PC-3 (cell line): ENCODE results near the gene BASP1. TPM values are rescaled to one million over a fixed set of nuclear protein-coding genes. Genes with fewer than 3 reads are reported as not detected.

Experiments
- ATAC-seq: fragments of 200-7000 bp; cut with Tn5 transposase; 2 replicates; pipeline ENCODE4 v1.9.1; 2020; ENCODE audit warnings: mild to moderate bottlenecking, moderate library complexity
- BruUV-seq: library from RNA; stranded (reverse); fragments of 400-500 nt; replicated peaks from 2 replicates; lab custom pipeline; 2021; lab: Mats Ljungman, UMichigan
- CTCF ChIA-PET: fragments of 300-600 bp; sonication (Branson Sonifier 250); formaldehyde crosslinking; loops from one replicate; lab custom pipeline; 2022; ENCODE audit warnings: antibody characterized with exemption; lab: Charles Lee
- POLR2A ChIA-PET: fragments of 300-600 bp; sonication (Branson Sonifier 250); formaldehyde crosslinking; loops from one replicate; lab custom pipeline; 2022; ENCODE audit warnings: antibody characterized with exemption; ENCODE audit not compliant: unreplicated experiment; lab: Charles Lee
- DNase-seq: peaks from one replicate; pipeline ENCODE4 v3.0.0-alpha.2; 2015
- H2AFZ ChIP-seq: fragments of 300-600 bp; sonication (generic); 2 replicates; pipeline ENCODE4 v1.6.0; 2016; ENCODE audit warnings: antibody characterized with exemption, low read length
- H3F3A ChIP-seq: fragments of 300-600 bp; sonication (generic); one replicate; pipeline ENCODE4 v1.6.0; 2017; ENCODE audit warnings: antibody characterized with exemption, low read length, control low read depth, mild to moderate bottlenecking; ENCODE audit not compliant: unreplicated experiment
- H3K27ac ChIP-seq: fragments of 300-600 bp; sonication (generic); 2 replicates; pipeline ENCODE4 v1.5.1; 2016; ENCODE audit warnings: mild to moderate bottlenecking, low read length
- H3K27me3 ChIP-seq: fragments of 300-600 bp; sonication (generic); 2 replicates; pipeline ENCODE4 v1.6.1; 2016; ENCODE audit warnings: low read length, mixed read lengths
- H3K36me3 ChIP-seq: fragments of 300-600 bp; sonication (generic); 2 replicates; pipeline ENCODE4 v1.6.1; 2016; ENCODE audit warnings: low read depth, mixed run types, low read length, mixed read lengths
- H3K4me1 ChIP-seq: fragments of 300-600 bp; sonication (generic); 2 replicates; pipeline ENCODE4 v1.5.1; 2016; ENCODE audit warnings: low read length; ENCODE audit not compliant: insufficient read depth
- H3K4me2 ChIP-seq: fragments of 300-600 bp; sonication (generic); 2 replicates; pipeline ENCODE4 v1.6.0; 2016; ENCODE audit warnings: low read length
- H3K4me3 ChIP-seq: fragments of 300-600 bp; sonication (generic); 2 replicates; pipeline ENCODE4 v1.5.1; 2016; ENCODE audit warnings: mild to moderate bottlenecking, low read length, mixed read lengths
- H3K79me2 ChIP-seq: fragments of 300-600 bp; sonication (generic); 2 replicates; pipeline ENCODE4 v1.6.1; 2017; ENCODE audit warnings: low read length, mixed read lengths
- H3K9ac ChIP-seq: fragments of 300-600 bp; sonication (generic); 2 replicates; pipeline ENCODE4 v1.6.0; 2016; ENCODE audit warnings: mild to moderate bottlenecking, low read length
- H3K9me2 ChIP-seq: fragments of 300-600 bp; sonication (generic); replicated peaks from 2 replicates; pipeline ENCODE4 v1.6.1; 2016; ENCODE audit warnings: mixed run types, low read length, mixed read lengths
- H3K9me3 ChIP-seq: fragments of 300-600 bp; sonication (generic); 2 replicates; pipeline ENCODE4 v1.6.1; 2016; ENCODE audit warnings: low read length, mixed read lengths
- H4K20me1 ChIP-seq: fragments of 300-600 bp; sonication (generic); 2 replicates; pipeline ENCODE4 v1.6.1; 2016; ENCODE audit warnings: low read length, mixed read lengths
- EZH2 ChIP-seq: fragments of 300-600 bp; sonication (generic); IDR thresholded peaks from one replicate; pipeline ENCODE4 v1.6.1; 2017; ENCODE audit warnings: antibody characterized with exemption, mild to moderate bottlenecking, low read length; ENCODE audit not compliant: unreplicated experiment
- EZH2phosphoT487 ChIP-seq: fragments of 300-600 bp; sonication (generic); IDR thresholded peaks from 2 replicates; pipeline ENCODE4 v1.6.1; 2018; ENCODE audit warnings: mild to moderate bottlenecking, antibody characterized with exemption, low read length, borderline replicate concordance
- intact Hi-C: fragments of 100-400 bp; cut with micrococcal nuclease; formaldehyde crosslinking; loops from 2 replicates; pipeline ENCODE4 v1.9.0; 2023
- total RNA-seq: library from RNA; depleted of rRNA; stranded (reverse); fragments of >200 nt; gene quantifications from 2 replicates; pipeline ENCODE4 v1.2.3, GENCODE V29; 2014
- TF ChIP-seq, protein P1 (sequence below): fragments of 300-600 bp; sonication (generic); conservative IDR thresholded peaks from 2 replicates; pipeline ENCODE4 v1.5.1; 2017; ENCODE audit warnings: antibody characterized with exemption, low read depth, mild to moderate bottlenecking, low read length

BASP1 gene
- total RNA-seq, 1 experiment from 2014 or later = 169 TPM

DNA sequence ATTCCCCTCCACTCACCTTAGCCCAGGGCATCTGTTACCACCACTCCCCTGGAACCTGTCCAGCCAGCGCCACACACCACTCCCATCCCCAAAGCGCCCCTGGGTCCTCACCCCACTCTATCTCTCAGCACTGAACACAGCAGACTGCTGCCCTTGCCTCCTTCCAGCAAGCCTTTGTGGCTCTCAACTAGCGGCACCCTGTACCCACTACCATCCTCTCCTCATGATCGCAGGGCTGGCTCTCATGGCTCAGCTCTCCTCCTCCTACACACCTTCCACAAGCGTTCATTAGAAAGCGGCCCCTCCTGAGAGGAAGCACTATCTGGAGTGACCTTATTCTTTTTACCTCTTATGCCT is 13.3 kb upstream of the BASP1 start:
- no peak overlapping the region for H3K4me2 ChIP-seq
- intact Hi-C loops = loop anchor here (5.0 kb wide), 2 partner anchors 652 to 717 kb away; no protein-coding TSS in a partner anchor
- BruUV-seq = no TSS peak
- no peaks in the 10 kb centered on the region for H3K9me3 ChIP-seq
- H3K4me3 ChIP-seq = no peak overlapping the region
- no peaks in the 10 kb centered on the region for H4K20me1 ChIP-seq
- no peak for TF ChIP-seq EZH2phosphoT487
- no peak for TF ChIP-seq EZH2
- TF ChIP-seq, protein P1, sequence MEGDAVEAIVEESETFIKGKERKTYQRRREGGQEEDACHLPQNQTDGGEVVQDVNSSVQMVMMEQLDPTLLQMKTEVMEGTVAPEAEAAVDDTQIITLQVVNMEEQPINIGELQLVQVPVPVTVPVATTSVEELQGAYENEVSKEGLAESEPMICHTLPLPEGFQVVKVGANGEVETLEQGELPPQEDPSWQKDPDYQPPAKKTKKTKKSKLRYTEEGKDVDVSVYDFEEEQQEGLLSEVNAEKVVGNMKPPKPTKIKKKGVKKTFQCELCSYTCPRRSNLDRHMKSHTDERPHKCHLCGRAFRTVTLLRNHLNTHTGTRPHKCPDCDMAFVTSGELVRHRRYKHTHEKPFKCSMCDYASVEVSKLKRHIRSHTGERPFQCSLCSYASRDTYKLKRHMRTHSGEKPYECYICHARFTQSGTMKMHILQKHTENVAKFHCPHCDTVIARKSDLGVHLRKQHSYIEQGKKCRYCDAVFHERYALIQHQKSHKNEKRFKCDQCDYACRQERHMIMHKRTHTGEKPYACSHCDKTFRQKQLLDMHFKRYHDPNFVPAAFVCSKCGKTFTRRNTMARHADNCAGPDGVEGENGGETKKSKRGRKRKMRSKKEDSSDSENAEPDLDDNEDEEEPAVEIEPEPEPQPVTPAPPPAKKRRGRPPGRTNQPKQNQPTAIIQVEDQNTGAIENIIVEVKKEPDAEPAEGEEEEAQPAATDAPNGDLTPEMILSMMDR = no peak
- no peak overlapping the region for H3K27ac ChIP-seq
- no peak for DNase-seq
- H2AFZ ChIP-seq = no peak overlapping the region
- ATAC-seq = no peak
- POLR2A ChIA-PET = no interaction called here
- H3K9me2 ChIP-seq = no peaks in the 10 kb centered on the region
- H3F3A ChIP-seq = no peaks in the 10 kb centered on the region
- CTCF ChIA-PET = no interaction called here
- H3K79me2 ChIP-seq = no peaks in the 10 kb centered on the region
- H3K27me3 ChIP-seq = no peaks in the 10 kb centered on the region
- H3K4me1 ChIP-seq = no peaks in the 10 kb centered on the region
- no peak overlapping the region for H3K9ac ChIP-seq
- no peaks in the 10 kb centered on the region for H3K36me3 ChIP-seq

DNA sequence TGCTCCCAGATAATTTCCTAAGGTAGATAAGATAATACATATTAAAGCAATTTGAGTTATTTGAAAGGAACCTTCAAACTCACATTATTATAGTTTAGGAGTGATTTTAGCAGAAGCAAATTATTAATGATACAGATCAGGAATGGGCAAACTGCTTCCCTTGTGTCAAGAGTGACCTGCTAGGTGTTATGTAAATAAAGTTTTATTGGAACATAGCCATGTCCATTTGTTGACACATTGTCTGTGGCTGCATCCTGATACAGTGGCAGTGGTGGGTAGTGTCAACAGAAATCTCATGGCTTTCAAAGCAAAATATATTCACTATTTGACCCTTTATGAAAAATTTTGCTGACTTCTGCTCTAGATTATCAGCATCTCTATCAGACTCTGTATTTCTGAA is 11.4 kb upstream of the BASP1 start:
- Histone ChIP-seq H3K9me2 (no peaks in the 10 kb centered on the region), H3K4me1 (no peaks in the 10 kb centered on the region), H3K9ac (no peak overlapping the region), H3K4me2 (no peak overlapping the region), H3K79me2 (no peaks in the 10 kb centered on the region), H2AFZ (no peak overlapping the region), H3F3A (no peaks in the 10 kb centered on the region), H3K9me3 (no peaks in the 10 kb centered on the region), H3K27me3 (no peaks in the 10 kb centered on the region), H4K20me1 (no peaks in the 10 kb centered on the region), H3K27ac (no peak overlapping the region), H3K4me3 (no peak overlapping the region), H3K36me3 (no peaks in the 10 kb centered on the region)
- CTCF ChIA-PET = no interaction called here
- intact Hi-C loops = no loop called here
- DNase-seq = peak; percentile 41
- POLR2A ChIA-PET = no interaction called here
- TF ChIP-seq, protein P1 = no peak
- TF ChIP-seq EZH2 (no peak), EZH2phosphoT487 (no peak)
- no peak for ATAC-seq
- BruUV-seq = no TSS peak

DNA sequence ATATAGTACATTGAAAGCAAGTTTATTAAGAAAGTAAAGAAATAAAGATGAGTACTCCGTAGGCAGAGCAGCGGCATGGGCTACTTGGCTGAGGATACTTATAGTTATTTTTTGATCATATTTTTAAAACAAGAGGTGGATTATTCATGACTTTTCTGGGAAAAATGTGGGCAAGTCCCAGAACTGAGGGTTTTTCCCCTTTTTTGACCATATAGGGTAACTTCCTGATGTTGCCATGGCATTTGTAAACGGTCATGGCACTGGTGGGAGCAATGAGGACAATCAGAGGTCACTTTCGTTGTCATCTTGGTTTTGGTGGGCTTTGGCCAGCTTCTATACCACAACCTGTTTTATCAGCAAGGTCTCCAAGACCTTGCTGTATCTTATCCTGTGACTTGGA is 5.2 kb upstream of the BASP1 start:
- Histone ChIP-seq H3K27me3 (no peaks in the 10 kb centered on the region), H3K4me2 (no peak overlapping the region), H2AFZ (no peak overlapping the region), H3K9ac (no peak overlapping the region), H3K9me3 (no peaks in the 10 kb centered on the region), H3K27ac (no peak overlapping the region), H3K36me3 (no peaks in the 10 kb centered on the region), H3K4me1 (peaks cover 10% of the 10 kb centered on the region), H3K4me3 (no peak overlapping the region), H3K79me2 (no peaks in the 10 kb centered on the region), H4K20me1 (no peaks in the 10 kb centered on the region), H3K9me2 (no peaks in the 10 kb centered on the region), H3F3A (no peaks in the 10 kb centered on the region)
- TF ChIP-seq, protein P1 = no peak
- TF ChIP-seq EZH2 (no peak), EZH2phosphoT487 (no peak)
- ChIA-PET CTCF (no interaction called here), POLR2A (no interaction called here)
- BruUV-seq = no TSS peak
- intact Hi-C loops = no loop called here
- ATAC-seq = no peak
- no peak for DNase-seq
